H1 (cell line): Measurements from ENCODE around the gene GRK5. TPM values are rescaled to one million over a fixed set of nuclear protein-coding genes. Genes with fewer than 3 reads are reported as not detected.

ENCODE experiments used
- CTCF ChIA-PET: fragments of 300-600 bp; sonication (Branson Sonifier 250); formaldehyde crosslinking; loops from one replicate; lab custom pipeline; 2021; ENCODE audit not compliant: partially characterized antibody; lab: Charles Lee
- POLR2A ChIA-PET: fragments of 300-600 bp; sonication (Branson Sonifier 250); formaldehyde crosslinking; loops from one replicate; lab custom pipeline; 2021; ENCODE audit warnings: inconsistent platforms; ENCODE audit not compliant: partially characterized antibody; lab: Charles Lee
- DNase-seq, 2 experiments: peaks; one replicate each; pipeline versions ENCODE4 v3.0.0 to v3.0.0-alpha.2; 2010 to 2022; ENCODE audit warnings: low spot score in 2 of 2, low read depth in 1 of 2, mixed read lengths in 1 of 2
- FAIRE-seq: peaks from 2 replicates; lab custom pipeline; 2011; peaks lifted over from hg19 to GRCh38; lab: Jason Lieb, UNC
- H2AFZ ChIP-seq: 2 replicates; pipeline ENCODE4 v1.8.1; 2012; ENCODE audit warnings: low read length, inconsistent platforms
- H2AK5ac ChIP-seq: 2 replicates; pipeline ENCODE4 v1.6.1; 2013; ENCODE audit warnings: low read depth, low read length
- H2BK120ac ChIP-seq: replicated peaks from 2 replicates; pipeline ENCODE3; 2013; ENCODE audit warnings: low read depth, low read length, inconsistent platforms
- H2BK12ac ChIP-seq: 2 replicates; pipeline ENCODE4 v1.6.1; 2013; ENCODE audit warnings: low read depth, low read length
- H2BK15ac ChIP-seq: 2 replicates; pipeline ENCODE4 v1.6.1; 2013; ENCODE audit warnings: low read length
- H2BK20ac ChIP-seq: 2 replicates; pipeline ENCODE4 v1.6.1; 2013; ENCODE audit warnings: low read length
- H2BK5ac ChIP-seq: 2 replicates; pipeline ENCODE4 v1.6.1; 2013; ENCODE audit warnings: low read depth, low read length
- H3K14ac ChIP-seq: 2 replicates; pipeline ENCODE4 v1.6.1; 2013; ENCODE audit warnings: inconsistent platforms; ENCODE audit not compliant: insufficient read length
- H3K18ac ChIP-seq: 2 replicates; pipeline ENCODE4 v1.6.1; 2013; ENCODE audit warnings: low read length; ENCODE audit errors: extremely low read depth
- H3K23ac ChIP-seq: 2 replicates; pipeline ENCODE4 v1.6.1; 2013; ENCODE audit warnings: inconsistent platforms; ENCODE audit not compliant: insufficient read length
- H3K23me2 ChIP-seq: 2 replicates; pipeline ENCODE4 v1.6.1; 2013; ENCODE audit warnings: low read depth, low read length
- H3K27ac ChIP-seq: 2 replicates; pipeline ENCODE4 v1.6.1; 2011; ENCODE audit warnings: low read depth, low read length, inconsistent platforms
- H3K27me3 ChIP-seq, 4 experiments: replicated peaks in 1 of 4; 1 replicate in 1 of 4; 2 replicates in 3 of 4; pipeline versions ENCODE4 v1.6.1 to v1.8.1; 2011 to 2013; ENCODE audit warnings: low read length in 3 of 4, mild to moderate bottlenecking in 3 of 4, inconsistent platforms in 2 of 4, mixed read lengths in 2 of 4, moderate library complexity in 1 of 4; ENCODE audit not compliant: control insufficient read depth in 3 of 4, insufficient read depth in 3 of 4; ENCODE audit errors: extremely low read depth in 1 of 4
- H3K36me3 ChIP-seq, 4 experiments: 2 replicates each; pipeline versions ENCODE4 v1.6.1 to v1.8.1; 2011 to 2013; ENCODE audit warnings: mild to moderate bottlenecking in 4 of 4, low read length in 3 of 4, moderate library complexity in 2 of 4, control low read depth in 1 of 4, inconsistent platforms in 1 of 4; ENCODE audit not compliant: insufficient read depth in 4 of 4, control insufficient read depth in 2 of 4
- H3K4ac ChIP-seq: replicated peaks from 2 replicates; pipeline ENCODE3; 2013; ENCODE audit warnings: low read length, low read depth, mixed read lengths, inconsistent platforms; ENCODE audit not compliant: insufficient read length
- H3K4me1 ChIP-seq, 4 experiments: replicated peaks in 1 of 4; 1 replicate in 1 of 4; 2 replicates in 3 of 4; pipeline versions ENCODE4 v1.6.1 to v1.8.1; 2011 to 2013; ENCODE audit warnings: low read length in 3 of 4, inconsistent platforms in 2 of 4, mixed read lengths in 1 of 4; ENCODE audit not compliant: insufficient read depth in 4 of 4, control insufficient read depth in 3 of 4
- H3K4me2 ChIP-seq, 2 experiments: 2 replicates each; pipeline versions ENCODE4 v1.6.1 to v1.8.1; 2011 to 2013; ENCODE audit warnings: low read depth in 2 of 2, low read length in 2 of 2, control low read depth in 1 of 2, inconsistent platforms in 1 of 2, mild to moderate bottlenecking in 1 of 2; ENCODE audit not compliant: insufficient read depth in 1 of 2
- H3K4me3 ChIP-seq, 4 experiments: fragments of 200-600, 300-600 bp in 1 of 4; sonication (generic), shearing (Covaris generic), sonication (Bioruptor Twin) in 1 of 4; 2 replicates each; pipeline versions ENCODE4 v1.5.1 to v1.8.1; 2011 to 2016; ENCODE audit warnings: low read length in 4 of 4, low read depth in 3 of 4, control low read depth in 2 of 4, inconsistent platforms in 2 of 4, mild to moderate bottlenecking in 2 of 4, mixed read lengths in 1 of 4, moderate library complexity in 1 of 4; ENCODE audit not compliant: insufficient read depth in 2 of 4; ENCODE audit errors: extremely low read depth in 1 of 4
- H3K56ac ChIP-seq: replicated peaks from 2 replicates; pipeline ENCODE3; 2013; ENCODE audit warnings: low read depth, mild to moderate bottlenecking, mixed read lengths, low read length, inconsistent platforms; ENCODE audit not compliant: insufficient read length
- H3K79me1 ChIP-seq: 2 replicates; pipeline ENCODE4 v1.6.1; 2013; ENCODE audit warnings: low read depth, low read length, control low read depth
- H3K79me2 ChIP-seq, 2 experiments: 2 replicates each; pipeline versions ENCODE4 v1.6.1 to v1.8.1; 2012 to 2013; ENCODE audit warnings: low read length in 2 of 2, mild to moderate bottlenecking in 2 of 2, inconsistent platforms in 1 of 2; ENCODE audit not compliant: insufficient read depth in 2 of 2, control insufficient read depth in 1 of 2
- H3K9ac ChIP-seq, 4 experiments: replicated peaks in 1 of 4; 1 replicate in 1 of 4; 2 replicates in 3 of 4; pipeline versions ENCODE4 v1.6.1 to v1.8.1; 2011 to 2013; ENCODE audit warnings: low read depth in 3 of 4, low read length in 3 of 4, control low read depth in 2 of 4, mild to moderate bottlenecking in 2 of 4, moderate library complexity in 2 of 4, inconsistent platforms in 1 of 4; ENCODE audit errors: extremely low read depth in 1 of 4
- H3K9me3 ChIP-seq, 2 experiments: 2 replicates each; pipeline versions ENCODE4 v1.6.1 to v1.8.1; 2012 to 2013; ENCODE audit warnings: mild to moderate bottlenecking in 2 of 2, moderate library complexity in 2 of 2, control low read depth in 1 of 2, inconsistent platforms in 1 of 2, low read depth in 1 of 2, low read length in 1 of 2, mixed read lengths in 1 of 2; ENCODE audit not compliant: insufficient read depth in 2 of 2
- H4K20me1 ChIP-seq, 2 experiments: replicated peaks in 1 of 2; 2 replicates each; pipeline versions ENCODE3 to v1.8.1; 2011 to 2013; ENCODE audit warnings: inconsistent platforms in 2 of 2, low read length in 2 of 2, mild to moderate bottlenecking in 1 of 2; ENCODE audit not compliant: insufficient read depth in 2 of 2, control insufficient read depth in 1 of 2
- H4K5ac ChIP-seq: 2 replicates; pipeline ENCODE4 v1.6.1; 2013; ENCODE audit warnings: low read length, low read depth, mixed read lengths, inconsistent platforms; ENCODE audit not compliant: insufficient read length
- H4K8ac ChIP-seq: 2 replicates; pipeline ENCODE4 v1.8.0; 2013; ENCODE audit warnings: mild to moderate bottlenecking, moderate library complexity, low read length, inconsistent platforms; ENCODE audit not compliant: insufficient read depth; ENCODE audit errors: extremely low read depth
- H4K91ac ChIP-seq: replicated peaks from 2 replicates; pipeline ENCODE3; 2013; ENCODE audit warnings: low read length, mixed read lengths, inconsistent platforms; ENCODE audit not compliant: insufficient read length
- BRCA1 ChIP-seq: IDR thresholded peaks from 2 replicates; pipeline ENCODE4 v1.6.1; 2012; ENCODE audit warnings: low read depth, low read length, improper control_type of control experiment
- CBX8 ChIP-seq: fragments of 300-800, 300-1000 bp; sonication (generic); IDR thresholded peaks from 2 replicates; pipeline ENCODE4 v1.7.1; 2016; ENCODE audit warnings: low read depth, low read length, borderline replicate concordance
- FOSL1 ChIP-seq: IDR thresholded peaks from 2 replicates; pipeline ENCODE4 v1.6.1; 2011; ENCODE audit warnings: mild to moderate bottlenecking, low read depth, low read length, moderate library complexity; ENCODE audit not compliant: insufficient read depth
- KDM5A ChIP-seq: fragments of 200-600 bp; IDR thresholded peaks from 2 replicates; pipeline ENCODE4 v1.7.1; 2012; ENCODE audit warnings: mild to moderate bottlenecking, low read length, inconsistent platforms, mixed read lengths
- NANOG ChIP-seq: IDR thresholded peaks from 2 replicates; pipeline ENCODE4 v1.6.1; 2011; ENCODE audit warnings: low read length, low read depth, mild to moderate bottlenecking, inconsistent platforms; ENCODE audit not compliant: insufficient read depth, poor library complexity, severe bottlenecking
- NRF1 ChIP-seq: IDR thresholded peaks from 2 replicates; pipeline ENCODE4 v1.6.1; 2011; ENCODE audit warnings: mild to moderate bottlenecking, low read depth, low read length, improper control_type of control experiment
- RFX5 ChIP-seq: IDR thresholded peaks from 2 replicates; pipeline ENCODE4 v1.6.1; 2011; ENCODE audit warnings: low read depth, low read length, improper control_type of control experiment, borderline replicate concordance
- SIRT6 ChIP-seq: IDR thresholded peaks from one replicate; pipeline ENCODE4 v1.7.1; 2012; ENCODE audit warnings: low read length, inconsistent platforms
- TEAD4 ChIP-seq: IDR thresholded peaks from 2 replicates; pipeline ENCODE4 v1.6.1; 2012; ENCODE audit warnings: low read depth, low read length, inconsistent platforms, mixed read lengths
- YY1 ChIP-seq: IDR thresholded peaks from 2 replicates; pipeline ENCODE4 v1.6.1; 2011; ENCODE audit warnings: low read depth, mild to moderate bottlenecking, low read length
- ZNF274 ChIP-seq: IDR thresholded peaks from 2 replicates; pipeline ENCODE4 v1.7.0; 2012; ENCODE audit warnings: low read length, borderline replicate concordance; ENCODE audit errors: extremely low read depth
- WGBS, 2 experiments: shearing (Covaris generic) in 1 of 2; methylation state at CpG; one replicate each; pipeline versions ENCODE4 v1.1.6 to v1.1.7; 2013 to 2015; ENCODE audit warnings: low lambda C conversion rate in 2 of 2, mixed read lengths in 2 of 2, inconsistent platforms in 1 of 2, low coverage in 1 of 2, missing lambda C conversion rate in 1 of 2; ENCODE audit not compliant: insufficient replicate concordance in 2 of 2, insufficient coverage in 1 of 2, insufficient read length in 1 of 2; ENCODE audit errors: extremely low coverage in 1 of 2, missing lambda C conversion rate in 1 of 2; 5-methylcytosine and 5-hydroxymethylcytosine counted together
- polyA plus RNA-seq, 7 experiments: library from polyadenylated mRNA; depleted of rRNA in 3 of 7; stranded (reverse) in 5 of 7; unstranded in 2 of 7; fragments of >200 nt in 5 of 7; fragments of 200-250 nt in 2 of 7; gene quantifications; 1 replicate in 5 of 7; 2 replicates in 1 of 7; 4 replicates in 1 of 7; pipeline versions ENCODE4 v1.2.1 to v1.2.3, GENCODE V29; 2011 to 2013; ENCODE audit warnings: missing spikeins in 2 of 7, mixed read lengths in 2 of 7
- total RNA-seq: library from RNA; stranded (reverse); fragmentation: NEBNext Ultra II Directional; extraction: Animal tissue kit (Norgen Biotek cat#: 25700); gene quantifications from 2 replicates; pipeline ENCODE4 v1.2.1, GENCODE V29; 2021
- TF ChIP-seq, protein P1 (sequence below), 3 experiments: IDR thresholded peaks; 1 replicate in 2 of 3; 2 replicates in 1 of 3; pipeline versions ENCODE4 v1.5.1 to v1.6.1; 2011; ENCODE audit warnings: low read length in 3 of 3, mild to moderate bottlenecking in 3 of 3, inconsistent platforms in 2 of 3, low read depth in 1 of 3, moderate library complexity in 1 of 3; ENCODE audit not compliant: insufficient read depth in 1 of 3; ENCODE audit errors: control extremely low read depth in 1 of 3

GRK5 gene
- total and polyA plus RNA-seq, 2 of the 8 experiments (the other 6 are each of a cell fraction or from before 2014, with no cell fraction given): 0.54 to 2.5 TPM

DNA sequence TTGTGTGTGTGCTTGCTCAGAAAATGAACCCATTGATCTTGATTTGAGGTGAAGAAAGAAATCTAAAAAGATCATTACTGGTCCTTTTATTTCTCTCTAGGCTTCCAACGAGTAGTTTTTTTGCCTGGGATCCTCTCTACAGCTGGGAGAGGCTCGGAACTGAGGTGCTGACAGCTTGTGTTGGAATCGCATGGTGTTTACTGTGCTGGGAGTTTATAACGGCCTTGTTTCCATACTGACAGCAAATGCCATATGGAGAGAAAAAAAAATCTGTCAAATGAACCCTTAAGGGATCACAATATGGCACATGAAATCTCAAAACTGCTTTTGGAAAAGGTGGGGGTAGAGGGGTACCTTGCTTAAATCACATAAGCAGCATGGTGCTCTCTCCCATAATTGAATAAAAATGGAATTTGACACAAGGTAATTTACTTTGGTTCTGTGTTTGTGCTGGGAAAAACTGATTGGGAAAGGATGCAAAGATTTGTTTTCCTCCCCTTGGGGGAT is 170.1 kb downstream of the GRK5 start:
- H2BK120ac ChIP-seq: no peak overlapping the region
- H4K5ac ChIP-seq: no peak overlapping the region
- H3K36me3 ChIP-seq: no peaks in the 10 kb centered on the region
- no peak overlapping the region for H4K91ac ChIP-seq
- H3K79me1 ChIP-seq: no peaks in the 10 kb centered on the region
- no peaks in the 10 kb centered on the region for H3K79me2 ChIP-seq
- H3K23ac ChIP-seq: no peak overlapping the region
- POLR2A ChIA-PET: no interaction called here
- no peak overlapping the region for H3K4ac ChIP-seq
- DNase-seq: no peak
- H3K18ac ChIP-seq: no peak overlapping the region
- H3K23me2 ChIP-seq: no peaks in the 10 kb centered on the region
- H2BK5ac ChIP-seq: no peak overlapping the region
- no peak overlapping the region for H3K27ac ChIP-seq
- H3K27me3 ChIP-seq: no peaks in the 10 kb centered on the region
- H3K56ac ChIP-seq: no peak overlapping the region
- H2AK5ac ChIP-seq: no peak overlapping the region
- H2BK12ac ChIP-seq: no peak overlapping the region
- peaks cover 0 to 3% (median 0%) of the 10 kb centered on the region in 4 experiments; a peak in 1 of 7 replicates for H3K4me1 ChIP-seq
- no peak for TF ChIP-seq ZNF274
- TF ChIP-seq, protein P1, sequence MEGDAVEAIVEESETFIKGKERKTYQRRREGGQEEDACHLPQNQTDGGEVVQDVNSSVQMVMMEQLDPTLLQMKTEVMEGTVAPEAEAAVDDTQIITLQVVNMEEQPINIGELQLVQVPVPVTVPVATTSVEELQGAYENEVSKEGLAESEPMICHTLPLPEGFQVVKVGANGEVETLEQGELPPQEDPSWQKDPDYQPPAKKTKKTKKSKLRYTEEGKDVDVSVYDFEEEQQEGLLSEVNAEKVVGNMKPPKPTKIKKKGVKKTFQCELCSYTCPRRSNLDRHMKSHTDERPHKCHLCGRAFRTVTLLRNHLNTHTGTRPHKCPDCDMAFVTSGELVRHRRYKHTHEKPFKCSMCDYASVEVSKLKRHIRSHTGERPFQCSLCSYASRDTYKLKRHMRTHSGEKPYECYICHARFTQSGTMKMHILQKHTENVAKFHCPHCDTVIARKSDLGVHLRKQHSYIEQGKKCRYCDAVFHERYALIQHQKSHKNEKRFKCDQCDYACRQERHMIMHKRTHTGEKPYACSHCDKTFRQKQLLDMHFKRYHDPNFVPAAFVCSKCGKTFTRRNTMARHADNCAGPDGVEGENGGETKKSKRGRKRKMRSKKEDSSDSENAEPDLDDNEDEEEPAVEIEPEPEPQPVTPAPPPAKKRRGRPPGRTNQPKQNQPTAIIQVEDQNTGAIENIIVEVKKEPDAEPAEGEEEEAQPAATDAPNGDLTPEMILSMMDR (IDR thresholded peaks at IDR 0.05; ENCODE audit: control extremely low read depth in 1 of 3, insufficient read depth in 1 of 3, low read depth in 1 of 3, low read length in 3 of 3): no peak
- no peak for TF ChIP-seq NRF1
- no peak for TF ChIP-seq NANOG
- no peak for TF ChIP-seq SIRT6
- TF ChIP-seq KDM5A: no peak
- TF ChIP-seq RFX5: no peak
- TF ChIP-seq TEAD4: no peak
- TF ChIP-seq YY1: no peak
- no peak for TF ChIP-seq BRCA1
- no peak for TF ChIP-seq FOSL1
- no peak for TF ChIP-seq CBX8
- TF ChIP-seq, all 59 proteins: peak for 0
- Histone ChIP-seq H4K20me1 (no peaks in the 10 kb centered on the region), H3K4me3 (no peak overlapping the region), H2AFZ (no peak overlapping the region), H3K9me3 (no peaks in the 10 kb centered on the region), H2BK15ac (no peak overlapping the region), H2BK20ac (no peak overlapping the region), H3K9ac (no peak overlapping the region), H3K4me2 (no peak overlapping the region), H4K8ac (no peak overlapping the region), H3K14ac (no peak overlapping the region)
- CTCF ChIA-PET: interaction anchor here (0.7 to 1.5 kb wide), 4 partner anchors 9 to 61 kb away, joined by 3 to 4 read pairs (median 3); no protein-coding TSS in a partner anchor
- 90% methylated on average over 4 of the region's 4 CpGs; no CpG with 5 or more reads in 1 of the 2 experiments for WGBS, 2 experiments
- FAIRE-seq: no peak
